CD4-positive, alpha-beta T cell treated with Interleukin-1 beta for 1 hour (primary cell): ENCODE measurements around the gene CLCN2.

Experiments
- DNase-seq, 2 donors: peaks; one replicate each; pipeline ENCODE4 v3.0.0-alpha.2; 2020 to 2022

Gene CLCN2

GRCh38 chr3:184361532-184361931, at the start of gene CLCN2, which contains the start of gene POLR2H:
TSS of gene CLCN2 (minus strand) at chr3:184361605. CDS start at chr3:184361479, 126 bp downstream.
TSS of gene POLR2H (plus strand) at chr3:184361710. CDS start at chr3:184363493, 1,783 bp downstream.
- DNase-seq = peak; percentile 13 to 38

GRCh38 chr3:184409946-184410500, 48.6 kb upstream of the CLCN2 start:
- no peak for DNase-seq

GRCh38 chr3:184409331-184409926, 48.0 kb upstream of the CLCN2 start:
- no peak for DNase-seq

- DNase-seq = no peak
Measured at GRCh38 chr3:184405075-184406030, 43.9 kb upstream of the CLCN2 start.

- DNase-seq = no peak
Measured at GRCh38 chr3:184399410-184399809, 38.0 kb upstream of the CLCN2 start.

GRCh38 chr3:184395320-184395660, 33.9 kb upstream of the CLCN2 start:
- DNase-seq = no peak

GRCh38 chr3:184391266-184391665, 29.9 kb upstream of the CLCN2 start:
- DNase-seq = no peak

- DNase-seq = no peak
Measured at GRCh38 chr3:184389935-184390528, 28.6 kb upstream of the CLCN2 start.

GRCh38 chr3:184389384-184389783, 28.0 kb upstream of the CLCN2 start:
- no peak for DNase-seq

- no peak for DNase-seq
Measured at GRCh38 chr3:184388936-184389230, 27.5 kb upstream of the CLCN2 start.

- DNase-seq = no peak
Measured at GRCh38 chr3:184388164-184388935, 26.9 kb upstream of the CLCN2 start.

- no peak for DNase-seq
Measured at GRCh38 chr3:184387174-184387714, 25.8 kb upstream of the CLCN2 start.

GRCh38 chr3:184386047-184386806, 24.8 kb upstream of the CLCN2 start:
- no peak for DNase-seq

- no peak for DNase-seq
Measured at GRCh38 chr3:184384856-184385422, 23.5 kb upstream of the CLCN2 start.

GRCh38 chr3:184384342-184384741, 22.9 kb upstream of the CLCN2 start:
- DNase-seq = no peak

- no peak for DNase-seq
Measured at GRCh38 chr3:184383033-184383740, 21.8 kb upstream of the CLCN2 start.

- DNase-seq = no peak
Measured at GRCh38 chr3:184382326-184383032, 21.1 kb upstream of the CLCN2 start.

- peak in 1 of 2 donors; percentile 24 for DNase-seq
Measured at GRCh38 chr3:184381261-184382224, 20.1 kb upstream of the CLCN2 start.
